Measurements from ENCODE around the gene SLC30A3.

- TF ChIP-seq CTCF (conservative IDR thresholded peaks at IDR 0.05; ENCODE audit: low read depth, low read length) = no peak
- no peak for TF ChIP-seq EZH2 (IDR thresholded peaks at IDR 0.05; ENCODE audit: borderline replicate concordance, low read depth, low read length, poor library complexity, severe bottlenecking)
Measured at GRCh38 chr2:27261241-27261925, 1.5 kb downstream of the SLC30A3 start.

All from A673 (cell line).